GM12878 (cell line): ENCODE results near the gene ZNF804A. TPM values are rescaled to one million over a fixed set of nuclear protein-coding genes. Genes with fewer than 3 reads are reported as not detected.

Source experiments
- ATAC-seq: fragments of 200-7000 bp; cut with Tn5 transposase; 3 replicates; pipeline ENCODE4 v1.9.1; 2020; ENCODE audit warnings: mild to moderate bottlenecking, moderate library complexity
- BruUV-seq: library from RNA; stranded (reverse); fragments of 400-500 nt; replicated peaks from 2 replicates; lab custom pipeline; 2021; lab: Mats Ljungman, UMichigan
- CTCF ChIA-PET: fragments of 300-600 bp; sonication (Branson Sonifier 250); formaldehyde crosslinking; extraction: SDS; loops from one replicate; lab custom pipeline; 2021; ENCODE audit warnings: inconsistent platforms; lab: Yijun Ruan, JAX
- POLR2A ChIA-PET: fragments of 350-600 bp; formaldehyde crosslinking; extraction: SDS; loops from one replicate; lab custom pipeline; 2021; ENCODE audit warnings: inconsistent platforms; lab: Charles Lee
- RAD21 ChIA-PET: fragments of 300-600 bp; sonication (Branson Sonifier 250); formaldehyde crosslinking; loops from one replicate; lab custom pipeline; 2023; ENCODE audit warnings: antibody characterized with exemption; ENCODE audit not compliant: unreplicated experiment; lab: Charles Lee
- SMC1A ChIA-PET: fragments of 300-600 bp; sonication (Branson Sonifier 250); formaldehyde crosslinking; loops from one replicate; lab custom pipeline; 2023; ENCODE audit not compliant: unreplicated experiment, uncharacterized antibody; lab: Charles Lee
- DNase-seq: peaks from one replicate; pipeline ENCODE4 v3.0.0-alpha.2; 2011; ENCODE audit warnings: low read depth, low spot score
- FAIRE-seq: peaks from 3 replicates; lab custom pipeline; 2011; peaks lifted over from hg19 to GRCh38; lab: Jason Lieb, UNC
- H2AFZ ChIP-seq: 2 replicates; pipeline ENCODE4 v1.6.0; 2011; ENCODE audit warnings: low read depth, low read length, control low read depth; ENCODE audit not compliant: control insufficient read depth
- H3K27ac ChIP-seq: 2 replicates; pipeline ENCODE4 v1.5.1; 2011; ENCODE audit warnings: control low read depth; ENCODE audit not compliant: control insufficient read depth, insufficient read depth
- H3K27me3 ChIP-seq, 2 experiments: replicated peaks in 1 of 2; 2 replicates each; pipeline versions ENCODE4 v1.6.0 to v1.6.1; 2011; ENCODE audit warnings: low read length in 1 of 2; ENCODE audit not compliant: control insufficient read depth in 2 of 2, insufficient read depth in 2 of 2
- H3K36me3 ChIP-seq, 2 experiments: 2 replicates each; pipeline ENCODE4 v1.5.1; 2011; ENCODE audit warnings: low read length in 1 of 2; ENCODE audit not compliant: control insufficient read depth in 2 of 2, insufficient read depth in 2 of 2
- H3K4me1 ChIP-seq: 2 replicates; pipeline ENCODE4 v1.6.1; 2011; ENCODE audit warnings: mild to moderate bottlenecking, low read length, moderate library complexity, mixed read lengths; ENCODE audit not compliant: control insufficient read depth, insufficient read depth
- H3K4me2 ChIP-seq: 2 replicates; pipeline ENCODE4 v1.6.0; 2011; ENCODE audit warnings: control low read depth; ENCODE audit not compliant: control insufficient read depth, insufficient read depth
- H3K4me3 ChIP-seq: fragments of 200-600 bp; sonication (generic); 2 replicates; pipeline ENCODE4 v1.5.1; 2016
- H3K79me2 ChIP-seq: 2 replicates; pipeline ENCODE4 v1.6.0; 2011; ENCODE audit warnings: low read length; ENCODE audit not compliant: control insufficient read depth, insufficient read depth
- H3K9ac ChIP-seq: 2 replicates; pipeline ENCODE4 v1.8.0; 2011; ENCODE audit warnings: low read length, control low read depth, mixed read lengths; ENCODE audit not compliant: control insufficient read depth, insufficient read depth
- H3K9me3 ChIP-seq: replicated peaks from 3 replicates; pipeline ENCODE4 v1.5.1; 2011; ENCODE audit warnings: mild to moderate bottlenecking, low read length; ENCODE audit not compliant: control insufficient read depth, insufficient read depth
- H4K20me1 ChIP-seq: 2 replicates; pipeline ENCODE4 v1.6.0; 2011; ENCODE audit not compliant: control insufficient read depth, insufficient read depth
- ATF7 ChIP-seq: fragments of 450-650 bp; IDR thresholded peaks from 2 replicates; pipeline ENCODE4 v1.6.1; 2016; ENCODE audit warnings: low read depth, mild to moderate bottlenecking
- CHD1 ChIP-seq: IDR thresholded peaks from 2 replicates; pipeline ENCODE4 v1.6.1; 2012; ENCODE audit warnings: low read depth, low read length, improper control_type of control experiment
- CREB1 ChIP-seq: IDR thresholded peaks from 2 replicates; pipeline ENCODE4 v1.6.1; 2012; ENCODE audit warnings: low read depth, mild to moderate bottlenecking, inconsistent platforms
- EED ChIP-seq: sonication (generic); IDR thresholded peaks from 2 replicates; pipeline ENCODE4 v1.6.1; 2016; ENCODE audit warnings: antibody characterized with exemption, low read depth
- MEF2B ChIP-seq: fragments of 450-650 bp; IDR thresholded peaks from 2 replicates; pipeline ENCODE4 v1.6.1; 2018; ENCODE audit warnings: mild to moderate bottlenecking, moderate library complexity; ENCODE audit not compliant: partially characterized antibody, poor library complexity, severe bottlenecking
- MXI1 ChIP-seq: fragments of 150-350 bp; IDR thresholded peaks from 2 replicates; pipeline ENCODE4 v1.6.1; 2011; ENCODE audit warnings: low read depth, mild to moderate bottlenecking, inconsistent platforms, low read length, improper control_type of control experiment
- NR2C2 ChIP-seq: IDR thresholded peaks from 2 replicates; pipeline ENCODE4 v1.6.1; 2011; ENCODE audit warnings: borderline replicate concordance, low read depth; ENCODE audit not compliant: control insufficient read depth, insufficient read length
- RAD51 ChIP-seq: fragments of 450-650 bp; IDR thresholded peaks from 2 replicates; pipeline ENCODE4 v1.6.1; 2016; ENCODE audit warnings: moderate library complexity, mild to moderate bottlenecking, inconsistent platforms
- RUNX3 ChIP-seq: IDR thresholded peaks from 2 replicates; pipeline ENCODE4 v1.6.1; 2012; ENCODE audit warnings: low read length, inconsistent platforms
- SPI1 ChIP-seq: IDR thresholded peaks from 2 replicates; pipeline ENCODE4 v1.6.1; 2011; ENCODE audit warnings: low read depth, mild to moderate bottlenecking, low read length, moderate library complexity, borderline replicate concordance; ENCODE audit not compliant: insufficient read depth
- STAT3 ChIP-seq: IDR thresholded peaks from 2 replicates; pipeline ENCODE4 v1.6.1; 2011; ENCODE audit warnings: low read depth, low read length, improper control_type of control experiment
- SUPT20H ChIP-seq: IDR thresholded peaks from 2 replicates; pipeline ENCODE4 v1.6.1; 2011; ENCODE audit warnings: low read depth, mild to moderate bottlenecking, low read length, moderate library complexity, borderline replicate concordance; ENCODE audit not compliant: control insufficient read depth
- TBL1XR1 ChIP-seq: IDR thresholded peaks from 2 replicates; pipeline ENCODE4 v1.6.1; 2012; ENCODE audit warnings: low read depth, low read length, improper control_type of control experiment
- TCF3 ChIP-seq: IDR thresholded peaks from 2 replicates; pipeline ENCODE4 v1.6.1; 2012; ENCODE audit warnings: low read depth, mild to moderate bottlenecking, low read length, borderline replicate concordance; ENCODE audit not compliant: insufficient read depth
- ZNF384 ChIP-seq: IDR thresholded peaks from 2 replicates; pipeline ENCODE4 v1.6.1; 2012; ENCODE audit warnings: low read depth, mild to moderate bottlenecking, low read length, improper control_type of control experiment, borderline replicate concordance
- WGBS: methylation state at CpG from one replicate; pipeline ENCODE4 v1.1.6; 2016; ENCODE audit warnings: low lambda C conversion rate; ENCODE audit not compliant: insufficient replicate concordance, insufficient coverage; ENCODE audit errors: missing lambda C conversion rate; 5-methylcytosine and 5-hydroxymethylcytosine counted together
- in situ Hi-C: fragments of 300-500 bp; cut with MboI; formaldehyde crosslinking; loops from 9 replicates; pipeline ENCODE4 v1.14.3; 2018; ENCODE audit warnings: mixed read lengths
- intact Hi-C: fragments of 100-400 bp; cut with micrococcal nuclease; formaldehyde crosslinking; loops from one replicate; pipeline ENCODE4 v1.14.2; 2022; ENCODE audit not compliant: unreplicated experiment
- polyA plus RNA-seq, 11 experiments: library from polyadenylated mRNA; depleted of rRNA in 4 of 11; unstranded in 6 of 11; stranded (reverse) in 5 of 11; fragments of >200 nt; fragmentation: Nextera tagmentation in 4 of 11; fragmentation: Illumina TruSeq in 1 of 11; extraction: Ambion mirVana in 4 of 11; extraction: Trizol in 1 of 11; gene quantifications; 1 replicate in 1 of 11; 2 replicates in 10 of 11; pipeline versions ENCODE4 v1.2.1 to v1.2.3, GENCODE V29; 2011 to 2016; ENCODE audit warnings: inconsistent platforms in 2 of 11, missing spikeins in 2 of 11, low read depth in 1 of 11
- total RNA-seq, 4 experiments: library from RNA; depleted of rRNA in 3 of 4; stranded (reverse); fragments of >200 nt in 3 of 4; fragmentation: Illumina TruSeq in 1 of 4; extraction: Trizol in 1 of 4; gene quantifications; 2 replicates each; pipeline versions ENCODE4 v1.2.1 to v1.2.3, GENCODE V29; 2013 to 2021
- TF ChIP-seq, protein P1 (sequence below): IDR thresholded peaks from 2 replicates; pipeline ENCODE4 v1.6.1; 2011; ENCODE audit warnings: low read depth, mild to moderate bottlenecking, low read length, moderate library complexity, borderline replicate concordance; ENCODE audit errors: extremely low read depth
- TF ChIP-seq, protein P2 (sequence below): fragments of 450-650 bp; IDR thresholded peaks from 2 replicates; pipeline ENCODE4 v1.6.1; 2016; ENCODE audit warnings: mild to moderate bottlenecking
- TF ChIP-seq, protein P3 (sequence below): fragments of 450-650 bp; IDR thresholded peaks from 2 replicates; pipeline ENCODE4 v1.6.1; 2018; ENCODE audit warnings: borderline replicate concordance, mild to moderate bottlenecking; ENCODE audit not compliant: partially characterized antibody

Gene ZNF804A
- total and polyA plus RNA-seq, 10 of the 15 experiments (the other 5 are each of a cell fraction or from before 2014, with no cell fraction given) = 0.19 to 2.3 (median 1.4) TPM

DNA sequence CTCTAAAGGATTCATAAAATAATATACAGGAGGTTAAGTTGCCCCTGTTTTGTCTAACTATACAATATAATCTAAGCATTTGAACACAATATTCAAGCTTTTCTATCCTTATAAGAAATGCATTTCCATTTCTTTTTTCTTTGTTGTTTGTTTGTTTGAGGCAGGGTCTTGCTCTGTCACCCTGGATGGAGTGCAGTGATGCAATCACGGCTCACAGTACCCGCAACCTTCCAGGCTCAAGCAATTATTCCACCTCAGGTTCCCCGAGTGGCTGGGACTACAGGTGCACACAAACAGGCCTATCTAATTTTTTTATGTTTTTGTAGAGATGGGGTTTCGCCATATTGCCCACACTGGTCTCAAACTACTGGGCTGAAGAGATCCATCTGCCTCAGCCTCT is 307.8 kb downstream of the ZNF804A start:
- no peaks in the 10 kb centered on the region for H4K20me1 ChIP-seq
- CTCF ChIA-PET = no interaction called here
- SMC1A ChIA-PET = interaction anchor here (1.2 to 1.4 kb wide), 2 partner anchors 11 to 16 kb away, joined by 3 to 4 read pairs; no protein-coding TSS in a partner anchor
- no peak overlapping the region for H3K4me2 ChIP-seq
- ATAC-seq (no peak), FAIRE-seq (no peak), DNase-seq (no peak)
- RAD21 ChIA-PET = no interaction called here
- H3K9me3 ChIP-seq = no peaks in the 10 kb centered on the region
- H2AFZ ChIP-seq = no peak overlapping the region
- intact Hi-C loops (no loop called here), in situ Hi-C loops (no loop called here)
- no peak overlapping the region for H3K4me3 ChIP-seq
- no peaks in the 10 kb centered on the region for H3K27me3 ChIP-seq
- TF ChIP-seq, protein P1, sequence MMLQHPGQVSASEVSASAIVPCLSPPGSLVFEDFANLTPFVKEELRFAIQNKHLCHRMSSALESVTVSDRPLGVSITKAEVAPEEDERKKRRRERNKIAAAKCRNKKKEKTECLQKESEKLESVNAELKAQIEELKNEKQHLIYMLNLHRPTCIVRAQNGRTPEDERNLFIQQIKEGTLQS = no peak
- TF ChIP-seq TBL1XR1 (no peak), NR2C2 (no peak), CHD1 (no peak), CREB1 (no peak), SPI1 (no peak), RAD51 (no peak), ZNF384 (no peak), MEF2B (no peak), MXI1 (no peak), RUNX3 (no peak), EED (no peak), STAT3 (no peak), ATF7 (no peak), TCF3 (no peak), SUPT20H (no peak)
- TF ChIP-seq, protein P2, sequence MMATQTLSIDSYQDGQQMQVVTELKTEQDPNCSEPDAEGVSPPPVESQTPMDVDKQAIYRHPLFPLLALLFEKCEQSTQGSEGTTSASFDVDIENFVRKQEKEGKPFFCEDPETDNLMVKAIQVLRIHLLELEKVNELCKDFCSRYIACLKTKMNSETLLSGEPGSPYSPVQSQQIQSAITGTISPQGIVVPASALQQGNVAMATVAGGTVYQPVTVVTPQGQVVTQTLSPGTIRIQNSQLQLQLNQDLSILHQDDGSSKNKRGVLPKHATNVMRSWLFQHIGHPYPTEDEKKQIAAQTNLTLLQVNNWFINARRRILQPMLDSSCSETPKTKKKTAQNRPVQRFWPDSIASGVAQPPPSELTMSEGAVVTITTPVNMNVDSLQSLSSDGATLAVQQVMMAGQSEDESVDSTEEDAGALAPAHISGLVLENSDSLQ = no peak
- TF ChIP-seq, protein P3, sequence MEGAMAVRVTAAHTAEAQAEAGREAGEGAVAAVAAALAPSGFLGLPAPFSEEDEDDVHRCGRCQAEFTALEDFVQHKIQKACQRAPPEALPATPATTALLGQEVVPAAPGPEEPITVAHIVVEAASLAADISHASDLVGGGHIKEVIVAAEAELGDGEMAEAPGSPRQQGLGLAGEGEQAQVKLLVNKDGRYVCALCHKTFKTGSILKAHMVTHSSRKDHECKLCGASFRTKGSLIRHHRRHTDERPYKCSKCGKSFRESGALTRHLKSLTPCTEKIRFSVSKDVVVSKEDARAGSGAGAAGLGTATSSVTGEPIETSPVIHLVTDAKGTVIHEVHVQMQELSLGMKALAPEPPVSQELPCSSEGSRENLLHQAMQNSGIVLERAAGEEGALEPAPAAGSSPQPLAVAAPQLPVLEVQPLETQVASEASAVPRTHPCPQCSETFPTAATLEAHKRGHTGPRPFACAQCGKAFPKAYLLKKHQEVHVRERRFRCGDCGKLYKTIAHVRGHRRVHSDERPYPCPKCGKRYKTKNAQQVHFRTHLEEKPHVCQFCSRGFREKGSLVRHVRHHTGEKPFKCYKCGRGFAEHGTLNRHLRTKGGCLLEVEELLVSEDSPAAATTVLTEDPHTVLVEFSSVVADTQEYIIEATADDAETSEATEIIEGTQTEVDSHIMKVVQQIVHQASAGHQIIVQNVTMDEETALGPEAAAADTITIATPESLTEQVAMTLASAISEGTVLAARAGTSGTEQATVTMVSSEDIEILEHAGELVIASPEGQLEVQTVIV = no peak
- no TSS peak for BruUV-seq
- POLR2A ChIA-PET = no interaction called here
- no peaks in the 10 kb centered on the region for H3K79me2 ChIP-seq
- no peaks in the 10 kb centered on the region for H3K36me3 ChIP-seq
- H3K4me1 ChIP-seq = no peaks in the 10 kb centered on the region
- WGBS = 38% methylated on average over 4 of the region's 4 CpGs
- H3K9ac ChIP-seq = no peak overlapping the region
- H3K27ac ChIP-seq = no peak overlapping the region
